Endodermal cell (in vitro differentiated cells): Measurements from ENCODE around the gene CAMK2B. TPM values are rescaled to one million over a fixed set of nuclear protein-coding genes. Genes with fewer than 3 reads are reported as not detected.

Experiments
- DNase-seq: peaks from one replicate; pipeline ENCODE4 v3.0.0-alpha.2; 2017
- H3K27ac ChIP-seq: 2 replicates; pipeline ENCODE4 v1.5.1; 2013; ENCODE audit warnings: mild to moderate bottlenecking, low read depth, low read length, moderate library complexity
- H3K27me3 ChIP-seq: 2 replicates; pipeline ENCODE4 v1.6.1; 2013; ENCODE audit warnings: mild to moderate bottlenecking, low read length, moderate library complexity; ENCODE audit not compliant: insufficient read depth, control insufficient read depth, poor library complexity, severe bottlenecking
- H3K36me3 ChIP-seq: 2 replicates; pipeline ENCODE4 v1.7.0; 2013; ENCODE audit warnings: mild to moderate bottlenecking, low read length, moderate library complexity; ENCODE audit not compliant: control insufficient read depth, insufficient read depth
- H3K4me1 ChIP-seq: one replicate; pipeline ENCODE4 v1.7.0; 2013; ENCODE audit warnings: low read length; ENCODE audit not compliant: control insufficient read depth, insufficient read depth
- H3K4me3 ChIP-seq: 2 replicates; pipeline ENCODE4 v1.5.1; 2013; ENCODE audit warnings: mild to moderate bottlenecking, low read length, moderate library complexity
- H3K9ac ChIP-seq: 2 replicates; pipeline ENCODE4 v1.6.1; 2013; ENCODE audit warnings: mild to moderate bottlenecking, low read length, moderate library complexity; ENCODE audit not compliant: poor library complexity, severe bottlenecking; ENCODE audit errors: extremely low read depth
- H3K9me3 ChIP-seq: 2 replicates; pipeline ENCODE4 v1.6.1; 2013; ENCODE audit warnings: mild to moderate bottlenecking, low read length, moderate library complexity; ENCODE audit not compliant: control insufficient read depth
- H3K27ac Mint-ChIP-seq: 2 replicates; pipeline ENCODE4 v1.8.0; 2020; ENCODE audit warnings: mixed read lengths
- H3K27me3 Mint-ChIP-seq: 2 replicates; pipeline ENCODE4 v1.8.0; 2021; ENCODE audit warnings: mild to moderate bottlenecking, mixed read lengths; ENCODE audit not compliant: insufficient read depth
- H3K36me3 Mint-ChIP-seq: 2 replicates; pipeline ENCODE4 v1.8.0; 2020; ENCODE audit warnings: low read depth, mixed read lengths
- H3K4me1 Mint-ChIP-seq: 2 replicates; pipeline ENCODE4 v1.8.0; 2020; ENCODE audit warnings: mixed read lengths
- H3K4me3 Mint-ChIP-seq: 2 replicates; pipeline ENCODE4 v1.8.0; 2020; ENCODE audit warnings: mild to moderate bottlenecking, moderate library complexity, mixed read lengths
- H3K9me3 Mint-ChIP-seq: 2 replicates; pipeline ENCODE4 v1.8.0; 2020; ENCODE audit warnings: mild to moderate bottlenecking, mixed read lengths
- CTCF ChIP-seq: fragments of 200-600 bp; sonication (generic); conservative IDR thresholded peaks from 2 replicates; pipeline ENCODE4 v1.5.0; 2021; ENCODE audit warnings: antibody characterized with exemption, mild to moderate bottlenecking
- WGBS, 2 experiments: methylation state at CpG; one replicate each; pipeline versions ENCODE4 v1.1.5 to v1.1.7; 2013; ENCODE audit warnings: missing lambda C conversion rate in 2 of 2, mixed read lengths in 1 of 2; ENCODE audit not compliant: insufficient coverage in 1 of 2, insufficient read length in 1 of 2; 5-methylcytosine and 5-hydroxymethylcytosine counted together
- total RNA-seq, 2 donors: library from RNA; stranded (reverse); fragmentation: NEBNext Ultra II Directional in 1 of 2; extraction: Animal tissue kit (Norgen Biotek cat#: 25700) in 1 of 2; gene quantifications; 2 replicates in 1 of 2; 3 replicates in 1 of 2; pipeline ENCODE4 v1.2.1, GENCODE V29; 2021

The CAMK2B gene
- total RNA-seq, 2 donors from 2014 or later: 0.26 TPM; not detected in 1

DNA sequence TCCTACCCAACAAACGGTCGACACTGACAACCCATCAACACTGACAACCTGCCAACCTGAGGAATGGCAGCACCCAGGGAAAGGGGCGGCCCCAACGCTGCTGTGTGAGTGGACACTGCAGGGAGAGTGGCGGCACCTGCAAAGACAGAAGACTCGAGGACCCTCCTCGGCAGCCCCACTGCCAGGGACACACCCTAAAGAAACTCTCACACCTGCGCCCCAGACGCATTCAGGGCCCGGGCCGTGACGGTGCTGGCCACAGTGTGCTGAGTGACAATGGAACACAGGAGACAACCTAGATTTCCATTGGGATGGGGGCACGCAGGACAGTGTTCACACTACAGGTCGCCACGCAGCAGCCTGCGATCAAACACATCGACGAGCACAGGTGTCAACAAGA lies 3.6 kb downstream of the CAMK2B start:
- no peak for TF ChIP-seq CTCF
- H3K4me3 Mint-ChIP-seq: no peak overlapping the region
- no peaks in the 10 kb centered on the region for H3K9me3 Mint-ChIP-seq
- no peaks in the 10 kb centered on the region for H3K36me3 Mint-ChIP-seq
- H3K27me3 Mint-ChIP-seq: peaks cover 48% of the 10 kb centered on the region
- no peak overlapping the region for H3K27ac ChIP-seq
- no peaks in the 10 kb centered on the region for H3K4me1 ChIP-seq
- H3K4me1 Mint-ChIP-seq: peaks cover 7% of the 10 kb centered on the region
- H3K36me3 ChIP-seq: no peaks in the 10 kb centered on the region
- H3K27me3 ChIP-seq: peaks cover 65% of the 10 kb centered on the region
- DNase-seq: no peak
- WGBS, 2 experiments: 91 to 100% methylated on average over 2 to 18 of the region's 18 CpGs
- H3K9ac ChIP-seq: no peak overlapping the region
- H3K4me3 ChIP-seq: no peak overlapping the region
- no peak overlapping the region for H3K27ac Mint-ChIP-seq
- H3K9me3 ChIP-seq: no peaks in the 10 kb centered on the region

DNA sequence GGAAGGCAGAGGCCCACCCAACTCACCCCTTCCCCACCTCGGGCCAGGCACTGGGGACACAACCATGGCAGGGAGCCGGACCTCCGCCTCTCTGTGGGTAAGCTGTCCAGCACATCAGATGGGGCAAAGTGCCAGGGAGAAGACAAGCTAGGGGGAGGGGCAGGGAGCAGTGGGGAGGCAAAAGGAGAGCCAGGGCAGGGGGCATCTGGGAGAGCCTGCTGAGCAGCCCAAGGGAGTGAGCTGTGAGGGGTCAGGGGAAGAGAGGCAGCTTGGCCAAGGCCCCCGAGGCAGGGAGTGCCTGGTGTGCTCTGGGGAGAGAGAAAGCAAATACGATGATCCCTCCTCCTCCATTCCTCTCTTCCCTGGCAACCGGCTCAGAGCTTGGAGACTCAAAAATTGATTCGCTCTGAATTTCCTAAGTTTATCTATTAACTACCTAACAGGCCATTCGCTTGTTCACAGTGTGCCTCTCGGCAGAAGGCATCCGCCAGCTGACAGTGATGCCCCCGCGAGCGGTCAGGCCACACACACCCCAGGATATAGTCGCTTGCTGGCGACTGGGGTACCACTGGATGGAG lies 4.5 kb downstream of the CAMK2B start:
- no peak overlapping the region for H3K4me3 ChIP-seq
- H3K27me3 Mint-ChIP-seq: peaks cover 39% of the 10 kb centered on the region

DNA sequence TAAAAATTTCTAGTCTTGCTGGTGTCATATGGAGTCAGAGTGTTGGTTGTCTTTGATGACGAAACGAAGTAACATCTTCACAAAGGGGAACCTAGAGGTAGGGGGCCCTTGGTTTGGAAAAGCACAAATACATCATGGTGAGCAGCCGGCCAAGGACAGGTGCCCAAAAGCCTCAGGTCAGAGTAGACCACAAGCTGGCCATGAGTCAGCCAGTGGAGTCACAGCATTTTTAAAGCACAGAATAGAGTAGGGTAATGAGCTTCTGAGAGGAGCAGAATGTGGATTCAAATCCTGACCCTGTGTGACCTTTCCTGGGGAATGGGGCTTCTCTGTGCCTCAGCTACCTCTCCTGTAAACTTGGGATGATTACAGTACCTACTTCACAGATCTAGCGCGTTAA lies 5.3 kb downstream of the CAMK2B start:
- no peak overlapping the region for H3K27ac Mint-ChIP-seq
- H3K27me3 ChIP-seq: peaks cover 69% of the 10 kb centered on the region
- H3K36me3 Mint-ChIP-seq: no peaks in the 10 kb centered on the region

More for the DNA sequence above, 4.5 kb downstream of the CAMK2B start:
- Histone ChIP-seq H3K36me3 (no peaks in the 10 kb centered on the region), H3K9ac (no peak overlapping the region), H3K27me3 (peaks cover 63% of the 10 kb centered on the region), H3K27ac (no peak overlapping the region), H3K4me1 (no peaks in the 10 kb centered on the region), H3K9me3 (no peaks in the 10 kb centered on the region)
- Mint-ChIP-seq H3K27ac (no peak overlapping the region), H3K9me3 (no peaks in the 10 kb centered on the region), H3K36me3 (no peaks in the 10 kb centered on the region), H3K4me3 (no peak overlapping the region), H3K4me1 (peaks cover 6% of the 10 kb centered on the region)
- TF ChIP-seq CTCF: no peak
- WGBS, 2 experiments: 83 to 88% methylated on average over 2 to 15 of the region's 15 CpGs
- no peak for DNase-seq

More for the DNA sequence above, 5.3 kb downstream of the CAMK2B start:
- no peaks in the 10 kb centered on the region for H3K9me3 Mint-ChIP-seq
- Histone ChIP-seq H3K9me3 (no peaks in the 10 kb centered on the region), H3K4me3 (no peak overlapping the region), H3K4me1 (no peaks in the 10 kb centered on the region), H3K9ac (no peak overlapping the region), H3K27ac (no peak overlapping the region), H3K36me3 (no peaks in the 10 kb centered on the region)
- H3K27me3 Mint-ChIP-seq: peaks cover 39% of the 10 kb centered on the region
- WGBS, 2 experiments: 82 to 89% methylated on average over 1 to 5 of the region's 5 CpGs
- H3K4me1 Mint-ChIP-seq: peaks cover 4% of the 10 kb centered on the region
- TF ChIP-seq CTCF: no peak
- H3K4me3 Mint-ChIP-seq: no peak overlapping the region
- DNase-seq: no peak
